ENCODE measurements around the gene KLK12. TPM values are rescaled to one million over a fixed set of nuclear protein-coding genes. Genes with fewer than 3 reads are reported as not detected.

Gene KLK12
- total RNA-seq = not detected in 3 replicates

GRCh38 chr19:51034704-51035103 is at the start of gene KLK12:
KLK12 (minus strand) TSS chr19:51035002; CDS start chr19:51034621, 381 bp downstream.
- no peak for DNase-seq (ENCODE audit: low spot score in 2 of 2, unreplicated experiment in 2 of 2)
- no peaks in the 10 kb centered on the region for H3K4me1 Mint-ChIP-seq
- no peak for TF ChIP-seq CTCF (IDR thresholded peaks at IDR 0.05; ENCODE audit: unreplicated experiment)
- no peak within 1 kb of the TSS for H3K4me3 Mint-ChIP-seq
- H3K36me3 Mint-ChIP-seq = no peaks in the 10 kb centered on the region
- no peaks in the 10 kb centered on the region for H3K9me3 Mint-ChIP-seq
- H3K27me3 Mint-ChIP-seq (ENCODE audit: low read depth) = peaks cover 24% of the 10 kb centered on the region
- H3K27ac Mint-ChIP-seq = no peak within 1 kb of the TSS

GRCh38 chr19:51084505-51084904 is 49.7 kb upstream of the KLK12 start:
- DNase-seq (ENCODE audit: low spot score in 2 of 2, unreplicated experiment in 2 of 2) = no peak
- H3K36me3 Mint-ChIP-seq = no peaks in the 10 kb centered on the region
- no peak for TF ChIP-seq CTCF (IDR thresholded peaks at IDR 0.05; ENCODE audit: unreplicated experiment)
- no peaks in the 10 kb centered on the region for H3K4me1 Mint-ChIP-seq
- H3K27ac Mint-ChIP-seq = no peak overlapping the region
- H3K9me3 Mint-ChIP-seq = no peaks in the 10 kb centered on the region
- H3K27me3 Mint-ChIP-seq (ENCODE audit: low read depth) = peaks cover 35% of the 10 kb centered on the region
- no peak overlapping the region for H3K4me3 Mint-ChIP-seq

GRCh38 chr19:51083783-51084182 is 49.0 kb upstream of the KLK12 start:
- peaks cover 35% of the 10 kb centered on the region for H3K27me3 Mint-ChIP-seq (ENCODE audit: low read depth)
- H3K4me3 Mint-ChIP-seq = no peak overlapping the region
- H3K27ac Mint-ChIP-seq = no peak overlapping the region
- no peak for TF ChIP-seq CTCF (IDR thresholded peaks at IDR 0.05; ENCODE audit: unreplicated experiment)
- no peak for DNase-seq (ENCODE audit: low spot score in 2 of 2, unreplicated experiment in 2 of 2)
- H3K4me1 Mint-ChIP-seq = no peaks in the 10 kb centered on the region
- H3K9me3 Mint-ChIP-seq = no peaks in the 10 kb centered on the region
- no peaks in the 10 kb centered on the region for H3K36me3 Mint-ChIP-seq

DNA sequence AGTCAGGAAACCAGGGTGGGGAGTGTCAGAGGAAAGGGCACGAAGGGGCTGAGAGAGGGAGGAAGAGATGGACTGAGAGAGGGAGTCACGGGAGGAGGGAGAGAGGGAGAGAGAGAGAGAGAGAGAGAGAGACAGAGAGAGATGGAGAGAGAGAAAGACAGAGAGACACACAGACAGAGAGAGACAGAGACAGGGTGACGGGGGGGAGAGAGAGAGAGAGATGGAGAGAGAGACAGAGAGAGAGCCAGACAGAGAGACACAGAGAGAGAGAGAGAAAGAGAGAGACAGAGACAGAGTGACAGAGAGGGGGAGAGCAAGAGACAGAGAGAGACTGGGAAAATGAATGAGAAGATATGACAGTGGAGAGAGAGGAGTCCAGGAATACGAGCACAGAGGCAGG is 48.4 kb upstream of the KLK12 start:
- Mint-ChIP-seq H3K4me3 (no peak overlapping the region), H3K4me1 (no peaks in the 10 kb centered on the region), H3K27me3 (ENCODE audit: low read depth) (peaks cover 35% of the 10 kb centered on the region), H3K36me3 (no peaks in the 10 kb centered on the region), H3K9me3 (no peaks in the 10 kb centered on the region), H3K27ac (no peak overlapping the region)
- DNase-seq (ENCODE audit: low spot score in 2 of 2, unreplicated experiment in 2 of 2) = no peak
- TF ChIP-seq CTCF (IDR thresholded peaks at IDR 0.05; ENCODE audit: unreplicated experiment) = no peak

- TF ChIP-seq CTCF (IDR thresholded peaks at IDR 0.05; ENCODE audit: unreplicated experiment) = no peak
- Mint-ChIP-seq H3K36me3 (no peaks in the 10 kb centered on the region), H3K4me1 (no peaks in the 10 kb centered on the region), H3K27me3 (ENCODE audit: low read depth) (peaks cover 35% of the 10 kb centered on the region), H3K9me3 (no peaks in the 10 kb centered on the region), H3K27ac (no peak within 1 kb of the TSS), H3K4me3 (no peak within 1 kb of the TSS)
- DNase-seq (ENCODE audit: low spot score in 2 of 2, unreplicated experiment in 2 of 2) = no peak
Observed at GRCh38 chr19:51082611-51083010, 47.8 kb upstream of the KLK12 start, which contains the start of gene KLK14. KLK14 (minus strand) TSS chr19:51082887; CDS start chr19:51082614, 273 bp downstream.

- Mint-ChIP-seq H3K4me3 (no peak overlapping the region), H3K36me3 (no peaks in the 10 kb centered on the region), H3K4me1 (no peaks in the 10 kb centered on the region), H3K27ac (no peak overlapping the region), H3K9me3 (no peaks in the 10 kb centered on the region), H3K27me3 (ENCODE audit: low read depth) (peaks cover 28% of the 10 kb centered on the region)
- DNase-seq (ENCODE audit: low spot score in 2 of 2, unreplicated experiment in 2 of 2) = no peak
- TF ChIP-seq CTCF (IDR thresholded peaks at IDR 0.05; ENCODE audit: unreplicated experiment) = no peak
Observed at GRCh38 chr19:51081476-51081875, 46.7 kb upstream of the KLK12 start.

Data from mesothelial cell of epicardium (in vitro differentiated cells).